Lung (tissue), 12 donors: ENCODE results near the gene ENTPD2. TPM values are rescaled to one million over a fixed set of nuclear protein-coding genes. Genes with fewer than 3 reads are reported as not detected.

Experiments
- ATAC-seq: fragments of 200-7000 bp; cut with Tn5 transposase; one replicate; pipeline ENCODE4 v1.9.1; 2020; ENCODE audit warnings: moderate number of reproducible peaks; ENCODE audit not compliant: insufficient read depth, low FRiP score
- DNase-seq, 3 donors: peaks; one replicate each; pipeline ENCODE4 v3.0.0-alpha.2; 2013 to 2017
- H3K27ac ChIP-seq, 2 donors: one replicate each; pipeline ENCODE4 v1.5.1; 2013; ENCODE audit warnings: mild to moderate bottlenecking in 2 of 2, moderate library complexity in 2 of 2, control low read depth in 1 of 2, inconsistent platforms in 1 of 2, low read depth in 1 of 2, low read length in 1 of 2
- H3K27me3 ChIP-seq, 3 donors: one replicate each; pipeline ENCODE4 v1.5.1; 2013; ENCODE audit warnings: low read length in 2 of 3; ENCODE audit not compliant: control insufficient read depth in 3 of 3, insufficient read depth in 3 of 3
- H3K36me3 ChIP-seq, 4 donors: one replicate each; pipeline ENCODE4 v1.5.1; 2013; ENCODE audit warnings: low read length in 4 of 4, mild to moderate bottlenecking in 1 of 4, moderate library complexity in 1 of 4; ENCODE audit not compliant: control insufficient read depth in 4 of 4, insufficient read depth in 4 of 4
- H3K4me1 ChIP-seq, 5 donors: one replicate each; pipeline ENCODE4 v1.5.1; 2013; ENCODE audit warnings: low read length in 5 of 5, mild to moderate bottlenecking in 2 of 5, moderate library complexity in 1 of 5; ENCODE audit not compliant: control insufficient read depth in 5 of 5, insufficient read depth in 5 of 5
- H3K4me3 ChIP-seq: one replicate; pipeline ENCODE4 v1.5.1; 2013; ENCODE audit warnings: mild to moderate bottlenecking, control low read depth, moderate library complexity
- H3K9ac ChIP-seq, 2 donors: one replicate each; pipeline ENCODE4 v1.5.1; 2013; ENCODE audit warnings: low read length in 2 of 2, control low read depth in 1 of 2; ENCODE audit not compliant: insufficient read depth in 1 of 2
- H3K9me3 ChIP-seq, 4 donors: one replicate each; pipeline ENCODE4 v1.5.1; 2013; ENCODE audit warnings: low read length in 3 of 4, mild to moderate bottlenecking in 1 of 4, moderate library complexity in 1 of 4; ENCODE audit not compliant: control insufficient read depth in 4 of 4, insufficient read depth in 3 of 4
- WGBS, 2 donors: extraction: QIAGEN DNeasy Blood & Tissue Kit; methylation state at CpG; one replicate each; pipeline ENCODE4 v1.1.7; 2013; 5-methylcytosine and 5-hydroxymethylcytosine counted together
- polyA plus RNA-seq, 2 donors: library from polyadenylated mRNA; stranded (reverse); fragments of 200-250 nt; gene quantifications; one replicate each; pipeline ENCODE4 v1.2.1, GENCODE V29; 2013
- total RNA-seq, 2 donors: library from RNA; depleted of rRNA in 1 of 2; stranded (reverse); fragments of >200 nt in 1 of 2; gene quantifications; one replicate each; pipeline ENCODE4 v1.2.1, GENCODE V29; 2014 to 2021
- TF ChIP-seq, protein P1 (sequence below): IDR thresholded peaks from 2 replicates; pipeline ENCODE4 v1.5.1; 2012; ENCODE audit warnings: mild to moderate bottlenecking; ENCODE audit errors: control extremely low read depth, extremely low read depth
- donor health status: control.
- donor health status: control.
- donor health status: Bipolar disorder and iron deficiency.
- donor health status: healthy.
- donor health status: DM: yes; HTN: yes; CAD: no.

ENTPD2 gene
- total and polyA plus RNA-seq, 4 donors: 0.39 to 3.2 (median 1.2) TPM

DNA sequence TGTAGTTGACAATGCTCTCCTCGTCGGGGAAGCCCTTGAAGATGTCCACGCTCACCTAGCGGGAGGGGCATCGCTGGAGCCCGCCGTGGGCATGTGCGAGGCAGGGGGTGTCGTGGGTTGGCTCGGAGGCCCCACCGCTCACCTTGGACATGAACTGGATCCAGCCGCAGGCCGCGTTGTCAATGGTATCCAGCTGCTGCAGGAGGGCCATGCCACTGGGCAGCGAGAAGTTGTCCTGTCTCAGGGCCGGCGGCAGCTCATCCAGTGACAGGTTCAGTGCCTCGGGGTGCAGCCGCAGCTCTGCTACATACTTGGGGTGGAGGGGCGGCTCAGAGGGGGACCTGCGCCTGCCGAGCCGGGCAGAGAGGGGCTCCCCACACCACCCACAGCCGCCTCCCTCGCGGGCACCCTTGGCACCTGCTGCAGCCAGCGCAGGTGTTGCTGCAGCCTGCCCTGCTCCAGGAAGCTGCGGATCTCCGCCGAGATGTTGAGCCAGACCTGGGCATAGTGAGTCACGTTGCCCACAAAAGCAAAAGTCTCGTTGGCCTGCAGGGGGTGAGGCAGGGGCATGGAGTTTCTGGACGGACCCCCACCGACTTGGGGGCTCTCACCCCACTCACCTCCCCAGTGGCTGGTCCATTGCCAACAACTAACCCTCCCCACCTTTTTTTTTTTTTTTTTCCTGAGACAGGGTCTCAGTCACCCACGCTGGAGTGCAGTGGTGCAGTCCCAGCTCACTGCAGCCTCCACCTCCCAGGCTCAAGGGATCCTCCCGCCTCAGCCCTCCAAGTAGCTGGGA, 34.9 kb downstream of the ENTPD2 start:
- TF ChIP-seq, protein P1, sequence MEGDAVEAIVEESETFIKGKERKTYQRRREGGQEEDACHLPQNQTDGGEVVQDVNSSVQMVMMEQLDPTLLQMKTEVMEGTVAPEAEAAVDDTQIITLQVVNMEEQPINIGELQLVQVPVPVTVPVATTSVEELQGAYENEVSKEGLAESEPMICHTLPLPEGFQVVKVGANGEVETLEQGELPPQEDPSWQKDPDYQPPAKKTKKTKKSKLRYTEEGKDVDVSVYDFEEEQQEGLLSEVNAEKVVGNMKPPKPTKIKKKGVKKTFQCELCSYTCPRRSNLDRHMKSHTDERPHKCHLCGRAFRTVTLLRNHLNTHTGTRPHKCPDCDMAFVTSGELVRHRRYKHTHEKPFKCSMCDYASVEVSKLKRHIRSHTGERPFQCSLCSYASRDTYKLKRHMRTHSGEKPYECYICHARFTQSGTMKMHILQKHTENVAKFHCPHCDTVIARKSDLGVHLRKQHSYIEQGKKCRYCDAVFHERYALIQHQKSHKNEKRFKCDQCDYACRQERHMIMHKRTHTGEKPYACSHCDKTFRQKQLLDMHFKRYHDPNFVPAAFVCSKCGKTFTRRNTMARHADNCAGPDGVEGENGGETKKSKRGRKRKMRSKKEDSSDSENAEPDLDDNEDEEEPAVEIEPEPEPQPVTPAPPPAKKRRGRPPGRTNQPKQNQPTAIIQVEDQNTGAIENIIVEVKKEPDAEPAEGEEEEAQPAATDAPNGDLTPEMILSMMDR: no peak
- no peak overlapping the region for H3K27ac ChIP-seq

DNA sequence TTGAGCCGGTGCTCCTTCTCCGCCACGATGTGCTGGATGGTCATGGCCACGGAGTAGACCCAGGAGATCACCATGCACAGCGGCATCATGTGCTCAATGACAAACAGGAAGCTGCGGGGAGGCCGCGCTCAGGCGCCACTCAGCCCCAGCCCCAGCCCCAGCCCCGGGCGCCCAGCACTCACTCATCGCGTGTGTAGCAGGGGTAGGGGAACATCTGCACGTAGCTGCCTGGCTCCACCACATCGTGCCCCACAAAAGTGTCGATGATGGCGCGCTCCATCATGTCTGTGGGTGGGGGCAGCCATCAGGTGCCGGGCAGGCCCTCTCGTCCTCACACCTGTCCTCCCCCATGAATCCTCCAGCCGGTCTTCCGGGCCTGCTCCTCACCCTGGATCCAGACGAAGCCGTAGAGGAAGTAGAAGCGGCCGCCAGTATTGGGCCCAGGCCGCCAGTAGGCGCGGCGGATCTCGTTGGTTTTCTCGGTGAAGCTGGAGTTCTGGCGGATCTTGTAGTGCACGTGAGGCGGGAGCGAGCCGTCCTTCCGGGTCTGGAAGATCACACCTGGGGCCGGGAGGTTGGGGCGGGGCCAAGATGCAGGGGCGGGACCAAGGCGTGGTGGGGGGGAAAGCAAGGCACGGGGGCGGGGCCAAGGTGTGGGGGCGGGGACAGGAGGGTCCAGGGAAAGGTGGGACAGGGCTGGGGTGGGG, 35.9 kb downstream of the ENTPD2 start:
- 91 to 92% methylated on average over 42 to 45 of the region's 45 CpGs for WGBS, 2 donors
- H3K4me3 ChIP-seq: no peak overlapping the region
- H3K9me3 ChIP-seq: no peaks in the 10 kb centered on the region
- ATAC-seq (no peak), DNase-seq (no peak)
- TF ChIP-seq, protein P1: no peak
- H3K4me1 ChIP-seq: no peaks in the 10 kb centered on the region
- no peak overlapping the region for H3K9ac ChIP-seq
- H3K27ac ChIP-seq: no peak overlapping the region
- H3K27me3 ChIP-seq: no peaks in the 10 kb centered on the region
- H3K36me3 ChIP-seq: peaks cover 0 to 46% (median 6%) of the 10 kb centered on the region in 4 donors

More for the DNA sequence above, 34.9 kb downstream of the ENTPD2 start:
- Histone ChIP-seq H3K9me3 (no peaks in the 10 kb centered on the region), H3K27me3 (no peaks in the 10 kb centered on the region), H3K4me1 (peaks cover 0 to 7% (median 0%) of the 10 kb centered on the region in 5 donors), H3K36me3 (peaks cover 0 to 39% (median 6%) of the 10 kb centered on the region in 4 donors), H3K4me3 (no peak overlapping the region), H3K9ac (no peak overlapping the region)
- ATAC-seq: no peak
- no peak for DNase-seq
- WGBS, 2 donors: 90 to 94% methylated on average over 35 to 36 of the region's 36 CpGs

DNA sequence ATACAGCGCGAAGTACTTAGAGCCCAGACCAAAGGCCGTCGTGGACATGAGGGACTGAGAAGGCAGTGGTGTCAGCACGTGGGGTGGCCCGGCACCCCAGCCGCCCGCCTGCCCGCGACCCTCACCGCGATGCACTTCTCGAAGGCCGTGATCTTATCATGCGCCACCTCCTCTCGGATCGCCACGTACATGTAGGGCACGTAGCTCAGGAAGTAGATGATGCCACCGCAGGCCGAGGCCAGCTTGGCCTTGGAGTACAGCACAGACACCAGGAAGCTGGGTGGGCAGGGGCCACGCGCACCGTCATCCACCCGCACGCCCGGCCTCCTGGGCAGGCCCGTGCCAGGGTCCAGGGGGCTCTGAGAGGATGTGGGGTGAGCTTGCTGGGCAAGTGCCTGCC, 36.8 kb downstream of the ENTPD2 start:
- no peak overlapping the region for H3K4me3 ChIP-seq
- H3K9ac ChIP-seq: no peak overlapping the region
- no peak for DNase-seq
- H3K4me1 ChIP-seq: no peaks in the 10 kb centered on the region
- TF ChIP-seq, protein P1: no peak
- H3K27ac ChIP-seq: no peak overlapping the region
- peaks cover 0 to 55% (median 7%) of the 10 kb centered on the region in 4 donors for H3K36me3 ChIP-seq
- no peaks in the 10 kb centered on the region for H3K9me3 ChIP-seq
- 97 to 98% methylated on average over 28 of the region's 28 CpGs for WGBS, 2 donors
- ATAC-seq: no peak
- H3K27me3 ChIP-seq: no peaks in the 10 kb centered on the region
